ENCODE measurements around the gene SLC37A2.
"Not testable (repeated sequence)": the region's sequence is repeated elsewhere in the genome, so short reads cannot be mapped to it uniquely, and the experiment has no call there.

SLC37A2 gene

GRCh38 chr11:125062931-125063428 lies at the start of gene SLC37A2:
Gene SLC37A2 (plus strand): TSS chr11:125063305. CDS start chr11:125063368, 63 bp downstream.
- DNase-seq = peak; percentile 12

DNA sequence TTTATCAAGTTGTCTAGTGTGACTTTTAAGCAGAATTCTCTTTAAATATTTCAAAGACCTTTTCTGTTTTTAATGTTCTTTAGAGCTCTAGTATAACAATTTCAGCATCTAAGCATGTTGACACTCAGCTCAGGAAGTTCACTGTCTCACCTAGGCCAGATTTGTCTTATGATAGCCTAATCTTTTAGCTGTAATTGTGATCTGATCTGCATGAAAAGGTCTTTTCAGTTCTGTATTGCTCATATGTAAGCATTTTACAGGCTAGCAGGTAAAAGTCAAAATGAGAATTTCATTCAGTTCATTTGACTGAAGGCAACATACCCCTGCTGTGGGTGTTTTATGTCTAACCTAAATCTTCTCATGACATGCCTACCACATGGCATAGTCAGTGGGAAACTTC lies 46.7 kb upstream of the SLC37A2 start:
- DNase-seq = no peak

GRCh38 chr11:125020342-125020741 lies 42.8 kb upstream of the SLC37A2 start:
- DNase-seq = no peak

DNA sequence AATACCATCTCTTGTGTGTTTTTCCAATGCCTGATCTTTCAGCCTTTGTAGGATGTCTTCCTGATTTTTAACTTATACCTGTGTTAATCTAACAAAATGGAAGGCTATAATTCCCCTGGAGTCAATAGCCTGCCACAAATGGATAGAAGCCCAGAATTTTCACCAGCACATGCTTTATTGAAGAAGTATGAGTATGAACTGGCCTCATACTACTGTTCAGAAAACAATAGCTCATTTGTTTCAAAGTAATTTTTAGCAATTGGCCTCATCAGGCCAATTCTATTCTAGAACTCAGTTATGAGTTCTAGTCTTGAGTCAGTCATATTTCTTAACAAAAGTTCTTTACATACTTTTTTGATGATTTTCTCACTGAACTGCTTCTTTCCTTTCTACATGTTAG lies 40.6 kb upstream of the SLC37A2 start:
- DNase-seq = no peak

DNA sequence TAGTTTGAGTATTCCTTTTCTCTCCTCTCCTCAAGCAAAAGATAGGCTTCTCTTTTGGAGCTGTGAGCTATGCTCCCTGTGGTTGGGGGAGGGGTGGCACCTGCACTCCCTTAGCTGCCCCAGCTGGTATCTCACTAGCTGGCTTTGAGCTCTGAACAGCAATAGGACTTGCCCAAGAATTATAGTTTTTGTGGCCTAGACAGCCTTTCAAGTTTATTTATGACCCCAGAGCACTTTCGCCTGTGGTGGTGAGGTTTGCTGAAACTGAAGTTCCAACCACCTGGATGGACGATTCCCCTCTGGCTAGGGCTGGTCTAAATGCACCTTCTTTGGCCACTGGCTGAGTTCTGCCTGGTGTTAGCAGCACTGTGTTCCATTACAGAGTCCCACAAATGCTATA lies 37.1 kb upstream of the SLC37A2 start:
- DNase-seq = no peak

DNA sequence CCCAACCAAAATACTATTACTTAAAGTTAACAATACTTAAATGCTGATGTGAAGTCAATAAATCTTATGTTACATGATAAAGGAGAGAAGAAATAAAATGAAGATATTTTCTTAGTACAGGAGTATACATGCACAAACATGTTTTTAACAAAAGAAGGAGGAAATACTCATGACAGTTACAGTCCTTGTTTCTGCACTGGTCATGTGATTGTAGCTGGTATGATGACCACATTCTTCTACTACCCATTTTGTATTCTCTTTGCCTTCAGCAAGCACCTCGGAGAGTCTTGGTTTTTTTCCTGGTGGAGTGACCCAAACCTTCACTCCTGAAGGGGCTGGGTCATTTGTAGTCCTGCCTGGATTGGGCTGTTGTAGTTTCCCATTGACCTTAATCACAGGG lies 33.7 kb upstream of the SLC37A2 start:
- not testable (repeated sequence) for DNase-seq

DNA sequence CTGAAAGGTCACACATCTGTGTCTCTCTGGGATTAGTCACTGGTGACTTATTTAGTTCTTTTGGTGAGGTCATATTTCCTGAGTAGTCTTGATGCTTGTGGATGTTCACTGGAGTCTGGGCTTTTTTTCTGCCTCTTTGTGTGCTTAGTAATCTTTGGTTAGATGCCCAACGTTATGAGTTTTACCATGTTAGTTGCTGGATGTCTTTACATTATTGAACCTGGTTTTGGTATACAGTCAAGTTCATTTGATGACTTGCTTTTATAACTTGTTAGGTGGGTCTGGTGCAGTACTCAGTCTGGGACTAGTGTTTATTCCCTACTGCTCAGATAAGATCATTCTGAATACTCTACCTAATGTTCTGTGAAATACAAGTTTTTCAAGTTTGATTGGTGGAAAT lies 26.2 kb upstream of the SLC37A2 start:
- no peak for DNase-seq

DNA sequence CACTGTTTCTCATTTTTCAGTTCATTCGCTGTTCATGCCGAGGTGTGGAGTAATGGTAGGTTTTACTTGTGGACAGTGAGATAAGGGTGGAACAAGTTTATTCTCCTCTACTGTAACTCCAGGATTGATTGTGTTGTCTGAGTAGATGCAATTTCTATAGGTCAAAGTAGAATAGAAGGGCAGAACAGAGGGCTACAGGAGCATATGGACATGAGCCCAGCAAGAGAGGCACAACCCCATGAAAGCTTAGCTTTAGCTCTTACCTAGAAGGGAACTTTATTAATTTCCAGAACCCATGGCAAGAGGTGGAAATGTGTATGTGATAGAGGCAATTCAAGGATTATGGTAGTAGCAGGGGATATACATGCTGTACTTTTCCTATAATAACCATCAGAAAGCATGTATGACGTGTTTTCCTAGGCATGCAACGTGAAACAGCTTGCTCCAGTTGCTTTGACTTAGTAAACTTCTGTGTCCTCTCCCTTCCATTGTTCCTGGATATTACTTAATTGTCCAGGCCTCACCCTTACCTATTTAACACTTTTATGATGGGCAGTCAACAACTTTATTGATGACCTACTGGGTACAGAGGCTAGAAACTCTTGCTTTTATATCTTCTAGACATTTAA lies 13.8 kb upstream of the SLC37A2 start:
- no peak for DNase-seq

DNA sequence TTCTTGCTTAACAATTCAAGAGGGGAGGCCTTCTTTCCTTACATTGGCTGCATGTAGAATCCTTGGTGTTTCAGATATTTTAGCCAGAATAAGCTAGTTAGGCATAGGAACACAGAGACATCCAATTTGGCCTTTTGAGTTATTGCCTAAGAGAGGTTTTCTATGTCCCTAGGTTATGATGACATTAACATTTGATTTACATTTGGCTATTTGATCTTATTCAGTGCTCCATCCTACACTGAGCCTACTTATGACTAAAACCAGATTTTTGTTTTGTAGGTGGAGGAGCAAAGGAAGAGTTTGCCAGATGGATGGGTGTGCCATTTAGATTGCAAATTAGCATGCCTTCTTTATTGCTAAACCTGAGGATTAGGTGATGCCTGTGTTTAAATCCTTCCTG lies 11.1 kb upstream of the SLC37A2 start:
- no peak for DNase-seq

- no peak for DNase-seq
These were observed 9.9 kb upstream of the SLC37A2 start for GRCh38 chr11:125053167-125053566.

DNA sequence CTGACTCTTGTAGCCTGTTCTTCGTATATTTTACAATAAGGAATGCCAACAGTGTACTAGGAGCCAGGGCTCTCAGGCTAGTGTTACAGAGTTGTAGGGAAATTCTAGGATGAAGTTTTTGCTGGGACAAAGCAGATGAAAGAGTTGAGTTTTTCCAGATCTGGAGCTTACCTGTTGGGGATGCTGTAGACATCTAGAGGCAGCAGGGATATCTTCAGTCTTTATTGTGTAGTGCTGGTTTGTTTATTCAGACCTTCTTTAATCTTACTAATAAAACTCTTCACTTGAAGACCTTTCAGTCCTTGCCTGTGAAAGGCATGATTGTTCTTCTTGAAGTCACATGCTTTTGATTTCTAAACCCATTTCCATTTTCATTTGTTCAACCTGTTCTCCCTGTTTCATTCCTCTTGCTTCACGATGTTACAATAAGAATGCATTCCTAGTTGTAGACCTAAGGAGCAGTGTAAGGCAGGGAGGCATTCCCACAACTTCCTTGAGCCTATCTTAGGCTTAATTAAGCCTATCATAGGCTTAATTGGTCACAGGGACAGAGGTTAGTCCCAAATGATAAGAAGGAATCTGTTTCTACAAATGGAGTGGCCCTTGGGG lies 7.9 kb upstream of the SLC37A2 start:
- DNase-seq = no peak

DNA sequence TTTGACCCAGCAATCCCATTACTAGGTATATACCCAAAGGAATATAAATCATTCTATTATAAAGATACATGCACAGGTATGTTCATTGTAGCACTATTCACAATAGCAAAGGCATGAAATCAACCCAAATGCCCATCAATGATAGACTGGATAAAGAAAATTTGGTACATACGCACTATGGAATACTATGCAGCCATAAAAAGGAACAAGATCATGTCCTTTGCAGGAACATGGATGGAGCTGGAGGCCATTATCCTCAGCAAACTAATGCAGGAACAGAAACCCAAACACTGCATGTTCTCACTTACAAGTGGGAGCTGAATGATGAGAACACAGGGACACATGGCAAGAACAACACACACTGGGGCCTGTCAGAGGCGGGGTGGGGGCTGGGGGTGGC lies 7.0 kb upstream of the SLC37A2 start:
- not testable (repeated sequence) for DNase-seq

DNA sequence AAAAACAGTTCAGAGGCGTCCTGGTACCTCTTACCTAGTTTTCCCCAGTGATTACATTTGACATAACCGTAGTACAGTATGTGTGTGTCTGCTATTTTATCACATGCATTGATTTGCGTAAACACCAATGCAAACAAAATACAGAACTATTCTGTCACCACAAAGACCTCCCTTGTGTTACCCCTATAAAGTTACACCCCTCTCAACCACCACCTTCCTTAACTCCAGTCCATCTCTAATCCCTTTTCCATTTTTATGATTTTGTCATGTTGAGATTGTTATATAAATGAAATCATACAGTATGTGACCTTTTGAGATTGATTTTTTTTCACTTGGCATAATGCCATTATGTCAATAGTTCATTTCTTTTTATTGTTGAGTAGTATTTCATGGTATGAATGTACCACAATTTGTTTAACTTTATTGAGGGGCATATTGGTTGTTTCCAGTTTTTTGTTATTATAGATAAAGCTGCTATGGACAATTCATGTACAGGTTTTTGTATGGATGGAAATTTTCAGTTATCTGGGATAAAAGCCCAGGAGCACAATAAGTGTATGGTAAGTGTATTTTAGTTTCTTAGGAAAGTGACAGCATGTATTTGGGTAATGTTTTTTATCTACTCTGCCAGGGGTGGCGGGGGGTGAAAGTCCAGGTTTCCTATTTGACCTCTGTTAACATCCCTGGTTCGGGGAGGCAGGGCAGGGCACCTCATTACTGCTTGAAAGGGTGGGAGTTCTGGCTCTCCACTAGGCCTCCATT lies 6.0 kb upstream of the SLC37A2 start:
- DNase-seq = no peak

- no peak for DNase-seq
These were observed 5.5 kb upstream of the SLC37A2 start for GRCh38 chr11:125057693-125058016.

GRCh38 chr11:125061281-125061680 lies 1.8 kb upstream of the SLC37A2 start:
- DNase-seq = no peak

DNA sequence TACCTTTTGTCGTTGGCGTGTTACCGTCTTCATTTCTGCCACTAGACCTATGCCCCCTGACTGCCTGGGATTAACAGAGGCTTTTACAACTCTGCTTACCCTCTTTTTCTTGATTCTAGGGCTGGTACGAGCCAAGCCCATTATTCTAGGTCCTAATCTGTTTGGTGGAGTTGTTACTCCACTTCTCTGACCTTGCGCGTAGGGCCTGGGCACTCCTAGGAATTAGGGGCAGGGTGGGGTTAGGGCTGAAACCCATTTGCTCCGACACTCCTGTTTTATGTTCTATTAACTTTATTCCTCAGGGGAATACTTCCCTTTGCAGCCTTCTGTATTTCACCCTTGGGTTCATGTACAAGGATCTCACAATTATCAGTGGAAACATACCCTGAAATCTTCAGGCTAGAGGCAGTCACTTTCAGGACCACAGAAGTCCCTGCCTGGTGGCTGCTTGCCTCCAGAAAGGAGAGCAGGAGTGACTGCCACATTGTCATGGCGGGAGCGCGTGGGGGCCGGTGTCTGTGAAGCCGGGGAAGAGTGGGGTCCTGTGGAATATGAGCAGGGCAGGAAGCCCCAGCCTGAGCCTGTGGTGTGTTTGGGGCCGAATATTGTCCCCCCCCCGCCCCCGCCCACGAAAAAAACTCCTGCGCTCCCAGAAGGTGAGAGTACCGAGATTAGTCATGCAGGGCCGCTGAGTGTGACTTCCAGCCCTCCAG lies 731 bp upstream of the SLC37A2 start:
- no peak for DNase-seq

DNA sequence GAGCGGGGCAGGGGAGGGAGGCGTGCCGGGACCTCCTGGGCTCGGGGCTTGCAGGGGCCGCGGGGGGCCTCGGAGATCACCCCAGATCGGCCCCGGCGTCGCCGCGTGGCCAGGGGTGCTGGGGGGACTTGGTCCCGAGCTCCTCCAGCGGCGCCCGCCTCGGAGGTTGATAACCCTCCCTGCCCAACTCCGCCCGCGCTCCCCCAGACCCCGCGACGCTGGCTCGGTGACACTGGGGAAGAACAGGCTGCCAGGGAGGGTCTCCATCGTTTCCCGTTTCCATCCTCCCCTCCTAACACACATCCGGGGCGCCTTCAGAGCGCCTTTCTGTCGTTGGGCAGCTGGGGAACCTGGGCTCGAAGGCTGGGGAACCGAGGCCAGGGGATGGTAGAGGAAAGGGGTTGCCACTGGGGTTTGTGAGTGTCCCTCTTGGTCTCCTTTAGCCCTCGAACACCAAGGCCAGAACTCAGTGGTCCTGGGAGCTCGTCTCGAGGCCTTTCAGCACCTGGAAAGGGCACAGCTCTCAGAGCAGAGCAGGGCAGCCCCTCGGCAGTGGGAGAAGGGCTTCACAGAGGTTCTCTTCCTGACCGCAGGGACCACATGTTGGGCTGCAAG lies 431 bp downstream of the SLC37A2 start:
- DNase-seq = no peak

DNA sequence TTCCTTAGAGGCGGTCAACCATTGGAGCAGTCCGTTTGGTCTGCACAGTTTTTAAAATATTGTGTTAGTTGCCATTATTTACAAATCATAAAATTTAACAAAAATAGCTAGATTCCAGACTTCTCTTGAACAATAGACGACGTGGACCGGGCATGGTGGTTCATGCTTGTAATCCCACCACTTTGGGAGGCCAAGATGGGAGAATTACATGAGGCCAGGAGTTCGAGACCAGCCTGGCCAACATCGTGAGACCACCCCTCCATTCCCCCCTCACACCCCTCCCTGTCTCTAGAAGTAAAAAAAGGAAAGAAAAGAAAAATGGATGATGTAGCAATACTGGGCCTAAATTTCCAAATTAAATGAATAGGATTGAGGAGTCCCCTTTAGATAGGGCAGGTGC lies 965 bp downstream of the SLC37A2 start:
- no peak for DNase-seq

DNA sequence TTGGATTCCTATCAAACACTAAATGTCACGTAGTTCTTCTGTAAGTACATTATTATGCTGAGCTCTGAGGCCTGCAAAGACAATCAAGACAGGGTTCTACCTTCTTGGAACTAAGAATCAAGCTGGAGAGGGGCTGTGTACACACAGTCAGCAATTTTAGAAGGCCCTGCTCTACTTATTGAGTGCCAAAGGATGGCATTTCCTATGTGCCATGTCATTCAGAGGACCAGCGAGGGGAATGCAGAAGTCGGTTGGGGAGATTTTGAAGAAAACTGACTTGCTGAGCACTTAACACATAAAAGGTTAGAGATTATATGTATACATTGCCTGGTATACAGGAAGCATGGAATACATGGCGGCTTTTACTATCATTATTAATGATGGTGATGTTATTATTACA lies 5.3 kb downstream of the SLC37A2 start:
- no peak for DNase-seq

- DNase-seq = no peak
These were observed 5.9 kb downstream of the SLC37A2 start for GRCh38 chr11:125069008-125069407.

DNA sequence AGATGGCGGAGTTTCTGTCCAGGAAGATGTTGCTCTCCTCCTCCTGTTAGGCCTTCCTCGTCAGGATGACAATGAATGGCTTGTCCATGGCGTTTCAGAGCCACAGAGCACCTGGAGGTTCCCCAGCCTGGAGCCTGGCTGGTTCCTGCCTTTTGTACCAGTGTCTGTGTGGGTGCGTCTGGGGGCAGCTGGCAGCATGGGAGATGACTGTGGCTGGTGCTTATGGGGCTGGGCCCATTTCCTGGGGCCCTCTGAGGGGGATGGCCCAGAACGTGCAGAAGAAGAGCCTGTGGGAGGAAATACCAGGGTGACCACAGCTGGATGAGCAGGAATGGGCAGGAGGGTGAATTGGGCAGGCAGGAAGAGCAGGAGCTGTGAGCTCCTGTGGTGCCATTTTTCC lies 6.7 kb downstream of the SLC37A2 start:
- no peak for DNase-seq

- DNase-seq = no peak
These were observed 7.7 kb downstream of the SLC37A2 start for GRCh38 chr11:125070699-125071254.

DNA sequence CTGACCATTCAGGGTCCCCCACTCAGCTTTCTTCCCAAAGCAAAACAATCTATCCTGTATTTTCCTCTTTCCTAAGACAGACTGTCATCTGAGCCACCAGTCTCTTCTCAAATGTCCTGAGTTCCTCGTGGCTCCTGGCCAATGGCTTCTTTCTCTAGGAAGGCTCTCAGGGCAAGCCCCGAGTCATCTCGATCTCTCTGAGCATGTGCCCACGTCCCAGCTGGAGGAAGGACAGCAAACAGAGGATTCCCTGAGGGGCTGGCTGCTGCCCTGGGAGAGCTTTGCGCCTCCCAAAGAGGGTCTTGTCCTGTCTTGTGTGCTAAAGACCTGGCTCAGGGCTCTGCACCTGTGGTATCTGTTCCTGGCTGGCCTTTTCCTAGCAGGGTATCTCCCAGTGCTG lies 8.3 kb downstream of the SLC37A2 start:
- no peak for DNase-seq
